Stimulated activated CD4-positive, alpha-beta T cell treated with anti-CD3 and anti-CD28 coated beads, Interleukin-4, amount 100 ng/mL, for 1 hour (primary cell): ENCODE data around the gene EAPP.
"Not testable (repeated sequence)": the region's sequence is repeated elsewhere in the genome, so short reads cannot be mapped to it uniquely, and the experiment has no call there.

Source experiments
- DNase-seq: peaks from one replicate; pipeline ENCODE4 v3.0.0-alpha.2; 2020

The EAPP gene

GRCh38 chr14:34537677-34538009, 1.9 kb downstream of the EAPP start:
- DNase-seq: no peak

GRCh38 chr14:34536951-34537676, 2.4 kb downstream of the EAPP start:
- DNase-seq: no peak

- DNase-seq: no peak
Observed at GRCh38 chr14:34527591-34527990, 11.9 kb downstream of the EAPP start.

GRCh38 chr14:34524216-34524615, 15.3 kb downstream of the EAPP start:
- DNase-seq: not testable (repeated sequence)

- no peak for DNase-seq
Observed at GRCh38 chr14:34522496-34522895, 17.0 kb downstream of the EAPP start.

GRCh38 chr14:34521071-34521470, 18.4 kb downstream of the EAPP start:
- DNase-seq: not testable (repeated sequence)

- DNase-seq: not testable (repeated sequence)
Observed at GRCh38 chr14:34520304-34520970, 19.1 kb downstream of the EAPP start.

- DNase-seq: no peak
Observed at GRCh38 chr14:34507884-34508283, 31.6 kb downstream of the EAPP start.

- no peak for DNase-seq
Observed at GRCh38 chr14:34507459-34507858, 32.0 kb downstream of the EAPP start.

GRCh38 chr14:34505124-34505491, 34.4 kb downstream of the EAPP start:
- not testable (repeated sequence) for DNase-seq

GRCh38 chr14:34504027-34504426, 35.5 kb downstream of the EAPP start:
- DNase-seq: not testable (repeated sequence)

- no peak for DNase-seq
Observed at GRCh38 chr14:34502545-34503225, 36.8 kb downstream of the EAPP start.

- no peak for DNase-seq
Observed at GRCh38 chr14:34502001-34502400, 37.5 kb downstream of the EAPP start.

GRCh38 chr14:34501004-34501580, 38.4 kb downstream of the EAPP start:
- no peak for DNase-seq

GRCh38 chr14:34498684-34499412, 40.7 kb downstream of the EAPP start:
- no peak for DNase-seq

- DNase-seq: no peak
Observed at GRCh38 chr14:34496679-34497513, 42.6 kb downstream of the EAPP start.

GRCh38 chr14:34496007-34496678, 43.4 kb downstream of the EAPP start:
- DNase-seq: no peak

- DNase-seq: no peak
Observed at GRCh38 chr14:34489324-34489723, 50.2 kb downstream of the EAPP start.

GRCh38 chr14:34488528-34488927, 51.0 kb downstream of the EAPP start:
- DNase-seq: no peak

- no peak for DNase-seq
Observed at GRCh38 chr14:34484726-34485125, 54.8 kb downstream of the EAPP start.

- DNase-seq: no peak
Observed at GRCh38 chr14:34482463-34482862, 57.0 kb downstream of the EAPP start.

- no peak for DNase-seq
Observed at GRCh38 chr14:34479694-34480093, 59.8 kb downstream of the EAPP start.
